Effector CD4-positive, alpha-beta T cell (primary cell): ENCODE results near the gene DDI2.
"Not testable (repeated sequence)": the region's sequence is repeated elsewhere in the genome, so short reads cannot be mapped to it uniquely, and the experiment has no call there.

Source experiments
- DNase-seq: peaks from one replicate; pipeline ENCODE4 v3.0.0-alpha.2; 2020

The DDI2 gene

GRCh38 chr1:15637826-15638225, 20.6 kb downstream of the DDI2 start:
- no peak for DNase-seq

GRCh38 chr1:15639262-15639661, 22.0 kb downstream of the DDI2 start:
- no peak for DNase-seq

- no peak for DNase-seq
Measured at GRCh38 chr1:15639931-15640330, 22.7 kb downstream of the DDI2 start.

- no peak for DNase-seq
Measured at GRCh38 chr1:15640667-15641066, 23.4 kb downstream of the DDI2 start.

- no peak for DNase-seq
Measured at GRCh38 chr1:15649937-15650336, 32.7 kb downstream of the DDI2 start.

GRCh38 chr1:15650433-15650832, 33.2 kb downstream of the DDI2 start:
- DNase-seq: no peak

GRCh38 chr1:15652130-15652529, 34.9 kb downstream of the DDI2 start:
- not testable (repeated sequence) for DNase-seq

GRCh38 chr1:15654091-15654690, 36.9 kb downstream of the DDI2 start:
- DNase-seq: no peak

GRCh38 chr1:15656464-15656863, 39.2 kb downstream of the DDI2 start:
- no peak for DNase-seq

GRCh38 chr1:15657021-15657420, 39.8 kb downstream of the DDI2 start:
- DNase-seq: no peak

GRCh38 chr1:15660151-15660550, 42.9 kb downstream of the DDI2 start:
- DNase-seq: no peak

- DNase-seq: no peak
Measured at GRCh38 chr1:15662477-15662876, 45.2 kb downstream of the DDI2 start.

GRCh38 chr1:15663925-15664324, 46.7 kb downstream of the DDI2 start:
- no peak for DNase-seq

- no peak for DNase-seq
Measured at GRCh38 chr1:15667362-15667761, 50.1 kb downstream of the DDI2 start.

GRCh38 chr1:15668089-15668754, 51.0 kb downstream of the DDI2 start:
- DNase-seq: no peak

GRCh38 chr1:15669074-15669473, 51.8 kb downstream of the DDI2 start:
- DNase-seq: no peak

GRCh38 chr1:15669864-15670263, 52.6 kb downstream of the DDI2 start:
- DNase-seq: no peak

- no peak for DNase-seq
Measured at GRCh38 chr1:15671430-15671829, 54.2 kb downstream of the DDI2 start.

- no peak for DNase-seq
Measured at GRCh38 chr1:15674386-15675159, 57.3 kb downstream of the DDI2 start.

GRCh38 chr1:15676010-15676409, 58.8 kb downstream of the DDI2 start:
- no peak for DNase-seq

- no peak for DNase-seq
Measured at GRCh38 chr1:15676688-15677661, 59.7 kb downstream of the DDI2 start.

- no peak for DNase-seq
Measured at GRCh38 chr1:15678578-15678977, 61.3 kb downstream of the DDI2 start.

- no peak for DNase-seq
Measured at GRCh38 chr1:15680131-15680530, 62.9 kb downstream of the DDI2 start.
